ENCODE measurements around the gene COL4A4. TPM values are rescaled to one million over a fixed set of nuclear protein-coding genes. Genes with fewer than 3 reads are reported as not detected.

The COL4A4 gene
- total RNA-seq, 4 donors from 2014 or later: 3.6 to 9.6 (median 6.1) TPM

DNA sequence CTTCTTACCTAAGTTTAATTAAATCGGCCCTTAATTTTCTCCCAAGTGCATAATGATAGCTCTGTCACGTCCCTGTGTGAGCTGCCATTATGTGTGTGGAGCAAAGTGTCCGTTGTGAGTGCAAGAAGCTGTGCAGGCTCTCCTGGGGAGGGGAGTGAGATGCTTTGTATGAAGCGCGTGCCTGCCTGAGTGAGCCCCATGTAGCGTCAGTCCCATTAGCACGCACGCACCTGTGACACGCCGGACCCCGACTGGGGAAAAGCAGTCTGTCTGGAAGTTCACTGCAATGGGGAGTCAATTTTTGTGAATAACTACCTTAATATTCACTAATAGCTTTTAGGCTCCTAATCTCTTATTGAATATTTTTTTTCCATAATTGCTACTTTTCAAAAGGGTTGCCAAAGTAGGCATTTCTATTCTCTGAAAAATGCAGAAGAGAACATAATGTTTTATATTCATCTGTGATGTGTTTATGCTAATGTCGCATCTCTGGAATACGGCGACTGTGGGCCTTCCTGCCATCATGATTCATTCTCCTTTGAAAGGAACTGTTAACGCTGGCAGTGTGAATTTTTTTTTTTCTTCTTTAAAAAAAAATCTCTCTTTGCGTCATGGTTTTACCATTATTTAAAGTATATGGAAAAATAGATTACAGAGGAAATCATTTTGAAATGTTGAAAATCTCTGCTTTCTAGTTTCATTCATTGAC is 157.7 kb downstream of the COL4A4 start:
- intact Hi-C loops (cut with DNase I): no loop called here
- H3K4me3 ChIP-seq: no peak overlapping the region
- no peaks in the 10 kb centered on the region for H3K9me3 ChIP-seq
- H3K27me3 ChIP-seq: no peaks in the 10 kb centered on the region
- H3K36me3 ChIP-seq: peaks cover 0 to 9% (median 0%) of the 10 kb centered on the region in 4 donors
- peaks cover 0 to 5% (median 0%) of the 10 kb centered on the region in 4 donors for H3K4me1 ChIP-seq
- WGBS: 77% methylated on average over 15 of the region's 16 CpGs
- no peak overlapping the region for H3K27ac ChIP-seq (replicated peaks in 1 of 4)
- TF ChIP-seq CTCF (IDR thresholded peaks at IDR 0.05) (no peak), EP300 (IDR thresholded peaks at IDR 0.05) (no peak), POLR2A (IDR thresholded peaks at IDR 0.05; ENCODE audit: low read depth) (no peak), POLR2AphosphoS5 (IDR thresholded peaks at IDR 0.05) (no peak)
- DNase-seq (ENCODE audit: extremely low spot score): no peak

DNA sequence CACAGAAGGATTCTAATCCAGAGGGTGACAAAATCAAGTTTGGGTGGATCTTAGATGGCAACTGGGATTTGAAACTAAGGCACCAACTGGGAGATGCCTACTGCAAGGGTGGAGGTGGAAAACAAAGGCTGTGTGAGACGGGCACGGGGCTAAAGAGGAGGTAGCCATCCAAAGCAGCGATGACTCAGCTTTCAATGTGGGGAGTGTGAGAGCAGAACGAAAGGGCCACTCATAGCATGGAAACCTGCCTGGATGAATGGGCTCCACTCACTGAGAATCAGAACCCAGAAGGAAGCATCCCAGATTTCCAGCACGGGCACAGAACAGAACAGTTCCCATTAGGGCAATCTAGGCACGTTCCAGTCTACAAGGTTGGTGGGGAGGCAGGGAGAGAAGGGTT is 159.5 kb downstream of the COL4A4 start:
- Histone ChIP-seq H3K9me3 (no peaks in the 10 kb centered on the region), H3K36me3 (peaks cover 0 to 18% (median 5%) of the 10 kb centered on the region in 4 donors), H3K4me3 (no peak overlapping the region), H3K4me1 (peaks cover 0 to 5% (median 0%) of the 10 kb centered on the region in 4 donors), H3K27ac (replicated peaks in 1 of 4) (no peak overlapping the region), H3K27me3 (no peaks in the 10 kb centered on the region)
- TF ChIP-seq EP300 (IDR thresholded peaks at IDR 0.05) (no peak), POLR2AphosphoS5 (IDR thresholded peaks at IDR 0.05) (no peak), CTCF (IDR thresholded peaks at IDR 0.05) (no peak), POLR2A (IDR thresholded peaks at IDR 0.05; ENCODE audit: low read depth) (no peak)
- intact Hi-C loops (cut with DNase I): no loop called here
- WGBS: 87% methylated on average over 6 of the region's 6 CpGs
- no peak for DNase-seq (ENCODE audit: extremely low spot score)

DNA sequence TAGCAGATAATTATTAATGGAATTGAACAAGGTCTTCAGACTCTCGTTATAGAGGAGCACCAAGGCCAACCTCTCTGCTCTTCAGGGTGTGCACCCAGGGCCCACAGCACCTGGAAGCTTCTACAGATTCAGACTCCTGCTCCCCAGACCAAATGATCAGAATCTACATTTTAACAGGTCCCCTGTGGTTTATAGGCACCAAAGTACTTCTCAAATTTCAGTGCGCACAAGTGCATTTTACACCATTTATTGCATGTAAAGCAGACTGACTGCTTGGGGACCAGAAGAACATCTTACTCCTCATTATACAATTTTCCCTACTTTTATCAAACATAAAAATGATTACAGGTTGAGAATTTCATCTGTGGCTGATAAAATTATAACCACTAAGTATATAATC is 163.9 kb downstream of the COL4A4 start:
- no peak for TF ChIP-seq EP300 (IDR thresholded peaks at IDR 0.05)
- no peak for TF ChIP-seq POLR2AphosphoS5 (IDR thresholded peaks at IDR 0.05)
- TF ChIP-seq CTCF (IDR thresholded peaks at IDR 0.05): no peak
- TF ChIP-seq POLR2A (IDR thresholded peaks at IDR 0.05; ENCODE audit: low read depth): no peak
- DNase-seq (ENCODE audit: extremely low spot score): no peak
- Histone ChIP-seq H3K4me1 (no peaks in the 10 kb centered on the region), H3K27me3 (no peaks in the 10 kb centered on the region), H3K9me3 (no peaks in the 10 kb centered on the region), H3K27ac (replicated peaks in 1 of 4) (no peak overlapping the region), H3K36me3 (peaks cover 12 to 29% (median 20%) of the 10 kb centered on the region in 4 donors), H3K4me3 (no peak overlapping the region)
- intact Hi-C loops (cut with DNase I): no loop called here
- 97% methylated on average over 2 of the region's 2 CpGs for WGBS

- no peaks in the 10 kb centered on the region for H3K27me3 ChIP-seq
- intact Hi-C loops (cut with DNase I): no loop called here
- no peaks in the 10 kb centered on the region for H3K4me1 ChIP-seq
- no peak overlapping the region for H3K27ac ChIP-seq (replicated peaks in 1 of 4)
- peaks cover 12 to 29% (median 20%) of the 10 kb centered on the region in 4 donors for H3K36me3 ChIP-seq
- H3K9me3 ChIP-seq: no peaks in the 10 kb centered on the region
- no peak for DNase-seq (ENCODE audit: extremely low spot score)
- H3K4me3 ChIP-seq: no peak overlapping the region
- WGBS: 85% methylated on average over 2 of the region's 2 CpGs
- TF ChIP-seq POLR2A (IDR thresholded peaks at IDR 0.05; ENCODE audit: low read depth) (no peak), CTCF (IDR thresholded peaks at IDR 0.05) (no peak), POLR2AphosphoS5 (IDR thresholded peaks at IDR 0.05) (no peak), EP300 (IDR thresholded peaks at IDR 0.05) (no peak)
Observed at GRCh38 chr2:226999661-227000060, 164.3 kb downstream of the COL4A4 start.

Measured in esophagus muscularis mucosa (tissue), 4 donors.